RCC 7860 (cell line): Measurements from ENCODE around the gene RPA3.

Experiments used
- DNase-seq: peaks from one replicate; pipeline ENCODE4 v3.0.0-alpha.2; 2015; ENCODE audit warnings: low spot score
- FAIRE-seq: peaks from 2 replicates; lab custom pipeline; 2012; peaks lifted over from hg19 to GRCh38; lab: Jason Lieb, UNC

The RPA3 gene

DNA sequence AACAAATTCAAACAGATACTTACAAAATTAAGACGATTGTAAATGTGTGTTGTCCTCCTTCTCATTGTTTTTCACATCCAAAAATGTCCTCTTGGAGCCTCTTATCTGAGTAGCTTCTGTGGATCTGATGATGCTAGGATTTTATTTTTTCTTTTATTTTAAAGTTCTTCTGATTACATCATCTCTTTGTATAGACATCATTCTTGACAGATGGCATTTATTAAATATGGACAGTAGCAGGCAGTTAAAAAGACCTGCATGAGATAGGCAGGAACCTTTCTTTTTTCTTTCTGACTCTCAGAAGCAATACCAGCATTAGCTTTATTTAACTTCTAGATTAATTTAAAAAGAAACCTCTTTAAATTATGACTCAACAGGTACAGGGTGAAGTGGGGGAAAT is at the start of gene RPA3:
Gene RPA3 (minus strand): TSS at position 116 of the 400 bp plus-strand sequence. CDS start 78,189 bp downstream, outside the sequence.
- DNase-seq (no peak), FAIRE-seq (no peak)

- FAIRE-seq, result no peak
- no peak for DNase-seq
Observed at GRCh38 chr7:7766671-7767070, 48.3 kb upstream of the RPA3 start.

GRCh38 chr7:7765422-7765821 is 47.0 kb upstream of the RPA3 start:
- DNase-seq, result no peak
- FAIRE-seq, result peak; percentile 5

GRCh38 chr7:7764520-7765396 is 46.4 kb upstream of the RPA3 start:
- FAIRE-seq (no peak), DNase-seq (no peak)

DNA sequence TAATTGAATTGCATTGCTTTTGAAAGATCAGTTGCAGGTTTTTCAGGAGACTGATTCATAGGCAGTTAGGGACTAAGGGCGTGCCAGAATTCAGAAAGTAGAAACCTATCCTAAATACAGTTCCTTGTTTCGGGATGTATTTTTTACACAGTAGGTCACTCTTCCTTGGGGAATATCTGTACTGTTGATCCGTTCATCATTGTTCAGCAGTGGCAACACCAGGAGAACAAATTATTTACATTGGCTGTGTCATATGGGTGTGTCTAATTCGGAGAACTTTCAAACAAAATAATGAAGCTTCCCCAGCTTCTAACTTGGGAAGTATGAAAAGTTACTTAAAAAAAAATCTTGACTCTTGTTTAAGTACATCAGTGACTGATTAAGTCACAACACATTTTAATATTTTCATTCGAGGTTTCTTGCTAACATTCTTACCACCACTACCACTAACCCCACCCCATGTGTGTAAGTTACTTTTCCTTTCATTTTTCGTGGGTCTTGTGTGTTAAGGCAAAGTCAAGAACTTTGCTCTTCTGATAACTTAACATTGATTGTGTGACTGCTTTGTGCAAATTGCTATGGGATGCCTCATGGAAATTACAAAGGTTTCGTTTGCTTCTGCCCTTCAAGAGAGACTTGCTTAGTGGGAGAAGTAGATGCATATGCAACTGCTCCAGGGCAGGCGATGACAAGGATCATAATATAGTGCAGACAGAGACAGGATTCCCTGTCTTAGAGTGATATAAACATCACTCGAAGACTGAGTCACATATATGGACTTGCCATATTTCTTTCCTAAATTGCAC is 43.8 kb upstream of the RPA3 start:
- FAIRE-seq (no peak), DNase-seq (peak; percentile 32)

- FAIRE-seq (peak; percentile 74), DNase-seq (peak; percentile 47)
Observed at GRCh38 chr7:7761340-7761973, 43.0 kb upstream of the RPA3 start.

GRCh38 chr7:7757576-7757975 is 39.2 kb upstream of the RPA3 start:
- no peak for FAIRE-seq
- no peak for DNase-seq

- FAIRE-seq, result no peak
Observed at GRCh38 chr7:7756577-7756976, 38.2 kb upstream of the RPA3 start.

DNA sequence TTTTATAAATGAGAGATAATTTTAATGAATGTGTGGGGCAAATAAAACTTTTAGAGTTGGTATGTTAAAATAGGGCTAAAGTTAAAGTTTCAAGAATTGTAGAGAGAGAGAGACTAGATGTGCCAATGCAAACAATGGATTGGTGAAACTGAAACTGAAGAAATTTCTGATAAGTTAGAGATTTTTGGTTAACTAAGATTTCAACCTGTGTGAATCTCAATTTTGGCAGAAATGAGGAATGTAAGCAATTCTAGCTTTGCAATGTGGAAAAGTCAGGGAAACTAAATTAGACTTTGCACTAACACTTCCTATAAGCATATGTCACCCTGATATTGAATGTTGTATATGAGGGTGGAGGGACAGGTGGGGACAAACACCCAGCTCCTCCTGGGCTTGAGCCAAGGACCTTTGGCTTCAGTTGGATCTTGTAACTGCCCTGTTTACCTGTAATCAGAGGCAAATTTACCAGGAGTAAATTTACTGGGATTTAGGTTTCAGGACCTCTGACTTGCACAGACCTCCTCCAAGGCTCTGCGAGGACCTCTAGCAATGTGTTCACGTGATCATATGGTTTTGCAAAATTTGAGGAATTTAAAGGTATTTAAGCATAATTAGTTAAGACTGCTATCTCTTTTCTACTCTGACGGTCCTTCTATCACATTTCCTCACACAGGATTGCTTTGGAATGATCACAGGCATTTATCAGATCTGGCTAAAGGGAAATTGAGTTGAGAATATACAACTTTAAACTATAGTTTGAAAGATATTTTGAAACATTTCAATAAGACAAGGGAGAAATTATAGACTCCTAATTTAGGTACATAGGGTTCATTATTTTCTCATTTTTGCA is 33.1 kb upstream of the RPA3 start:
- FAIRE-seq, result no peak
- DNase-seq, result no peak

More at GRCh38 chr7:7756577-7756976, 38.2 kb upstream of the RPA3 start:
- no peak for DNase-seq

DNA sequence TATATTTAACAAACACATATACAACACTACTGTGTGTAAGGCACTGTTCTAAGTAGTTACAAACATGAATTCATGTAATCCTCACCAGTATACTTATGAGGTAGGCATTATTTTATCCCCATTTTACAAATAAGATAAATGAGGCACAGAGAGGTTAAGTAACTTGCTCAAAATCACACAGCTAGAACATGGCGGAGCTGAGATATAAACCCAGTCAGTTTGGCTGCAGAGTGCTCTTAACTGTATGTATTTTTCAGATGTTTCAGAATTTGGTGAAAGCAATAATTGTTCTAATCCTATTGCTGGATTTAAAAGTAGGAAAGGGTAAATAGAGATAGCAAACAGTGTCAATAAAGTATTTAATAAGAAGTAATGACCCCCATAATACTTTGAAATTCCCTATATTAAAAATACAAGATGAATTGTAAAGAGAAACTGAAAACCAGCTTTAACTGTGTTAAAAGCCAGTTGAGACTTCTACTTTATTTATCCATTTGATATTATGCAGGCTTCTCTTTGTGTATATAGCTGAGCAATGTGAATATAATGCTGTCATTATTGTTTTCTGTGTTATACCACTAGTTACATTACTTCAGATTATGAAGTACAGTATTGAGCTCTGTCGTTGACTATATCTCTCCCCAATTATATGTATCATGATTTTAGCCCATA is 32.3 kb upstream of the RPA3 start:
- FAIRE-seq, result no peak

GRCh38 chr7:7746458-7746857 is 28.1 kb upstream of the RPA3 start:
- FAIRE-seq (no peak), DNase-seq (no peak)

More for the DNA sequence above, 32.3 kb upstream of the RPA3 start:
- DNase-seq, result no peak

- FAIRE-seq (no peak), DNase-seq (no peak)
Observed at GRCh38 chr7:7745966-7746365, 27.6 kb upstream of the RPA3 start.

DNA sequence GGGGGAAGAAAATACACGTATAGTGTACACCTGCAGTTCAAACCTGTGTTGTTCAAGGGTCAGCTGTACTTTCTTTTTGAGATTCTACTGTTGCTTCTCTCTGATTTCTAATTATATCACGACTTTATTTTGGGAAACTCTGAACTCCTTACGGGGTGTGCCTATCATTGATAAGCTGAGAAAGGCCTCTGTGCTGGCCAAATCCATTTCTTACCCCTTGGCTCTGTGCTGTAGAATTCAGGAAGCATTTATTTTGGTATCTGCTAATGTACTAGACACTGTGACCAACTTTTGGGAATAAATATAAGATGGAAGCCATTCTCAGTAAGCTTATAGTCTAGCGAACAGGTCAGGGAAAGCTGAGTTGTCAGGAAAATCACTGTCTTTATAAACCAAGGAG is 26.9 kb upstream of the RPA3 start:
- FAIRE-seq (no peak), DNase-seq (no peak)

DNA sequence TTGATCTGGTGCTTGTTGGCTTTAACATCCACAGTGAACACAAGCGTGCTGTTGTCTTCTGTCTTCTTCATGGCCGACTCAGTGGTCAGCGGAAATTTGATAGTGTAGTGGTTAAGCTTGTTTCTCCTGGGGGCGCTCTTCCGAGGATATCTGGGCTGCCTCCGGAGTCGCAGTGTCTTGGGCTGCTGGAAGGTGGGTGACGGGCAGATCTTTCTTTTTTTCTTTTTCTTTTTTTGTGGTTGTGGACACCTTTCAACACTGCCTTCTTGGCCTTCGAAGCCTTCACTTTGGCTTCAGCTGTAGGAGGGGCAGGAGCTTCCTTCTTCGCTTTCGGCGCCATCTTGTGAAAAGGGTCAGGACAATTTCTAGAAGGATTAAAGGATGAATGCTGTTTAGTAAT is 23.8 kb upstream of the RPA3 start:
- no peak for FAIRE-seq
- DNase-seq, result no peak

DNA sequence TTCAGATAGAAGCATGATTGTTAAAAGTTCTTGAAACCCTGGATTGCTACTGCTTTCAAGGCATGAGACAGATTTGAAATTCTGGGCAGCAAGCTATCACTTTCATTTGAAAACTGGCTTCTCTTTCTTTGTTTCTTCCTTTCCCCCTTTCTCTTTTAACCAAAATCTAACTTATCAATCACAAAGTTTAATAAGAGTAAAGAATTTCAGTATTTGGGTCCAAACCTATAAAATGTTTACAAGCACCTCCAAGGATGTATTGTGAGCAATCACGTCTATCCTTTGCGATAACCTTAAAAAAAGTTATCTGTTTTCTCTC is 21.6 kb upstream of the RPA3 start:
- FAIRE-seq, result no peak
- DNase-seq, result no peak

- FAIRE-seq (no peak), DNase-seq (no peak)
Observed at GRCh38 chr7:7739204-7740036, 21.0 kb upstream of the RPA3 start.

GRCh38 chr7:7738622-7739021 is 20.2 kb upstream of the RPA3 start:
- FAIRE-seq, result no peak
- DNase-seq, result no peak

GRCh38 chr7:7738177-7738576 is 19.8 kb upstream of the RPA3 start:
- DNase-seq (no peak), FAIRE-seq (no peak)

DNA sequence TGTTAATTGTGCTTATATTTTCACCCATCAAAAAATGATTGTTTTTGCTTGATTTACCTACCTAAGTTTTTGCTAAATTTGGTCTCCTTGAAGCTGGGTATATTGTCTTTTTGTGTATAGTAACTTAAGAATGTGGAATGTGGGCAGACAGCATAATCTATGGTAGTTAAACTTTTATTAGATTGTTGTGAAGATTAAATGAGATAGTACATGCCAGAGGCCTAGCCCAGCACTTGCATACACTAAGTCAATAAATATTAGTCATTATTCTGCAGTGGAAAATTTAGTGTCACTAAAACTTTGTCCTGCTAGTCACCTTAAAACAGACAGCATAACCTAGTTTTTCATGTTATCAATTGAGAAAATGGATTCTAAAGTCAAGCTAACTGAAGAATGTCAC is 19.3 kb upstream of the RPA3 start:
- FAIRE-seq, result no peak
- no peak for DNase-seq
